ENCODE results near the gene CDH23. TPM values are rescaled to one million over a fixed set of nuclear protein-coding genes. Genes with fewer than 3 reads are reported as not detected.
A peak's percentile ranks its signal among the peaks of the same experiment; 100 is the strongest.

CDH23 gene
- total RNA-seq, 1 experiment from 2014 or later = 0.14 TPM

DNA sequence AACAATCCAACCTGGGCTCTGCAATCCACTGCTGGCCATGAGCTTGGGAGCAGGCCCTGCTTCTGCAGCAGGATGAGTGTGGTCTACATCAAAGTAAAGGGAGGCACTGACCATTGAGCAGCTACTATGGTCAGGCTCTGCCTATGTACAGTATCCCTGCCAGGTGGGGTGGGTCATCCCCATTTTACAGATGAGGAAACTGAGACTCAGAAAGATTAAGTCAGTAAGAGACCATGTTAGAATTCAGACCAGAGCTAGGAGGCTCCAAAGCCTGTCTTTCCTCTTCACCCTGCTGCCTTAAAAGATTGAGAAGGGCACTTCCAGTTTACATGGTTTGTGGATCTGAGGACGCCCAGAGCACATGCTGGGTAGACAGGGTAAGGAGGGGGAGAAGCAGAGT lies 27.1 kb upstream of the CDH23 start:
- DNase-seq (ENCODE audit: low spot score) = no peak

- no peak for DNase-seq (ENCODE audit: low spot score)
Measured at GRCh38 chr10:71370031-71370430, 26.7 kb upstream of the CDH23 start.

GRCh38 chr10:71371750-71372166 lies 25.0 kb upstream of the CDH23 start:
- no peak for DNase-seq (ENCODE audit: low spot score)

GRCh38 chr10:71372882-71373495 lies 23.7 kb upstream of the CDH23 start:
- DNase-seq (ENCODE audit: low spot score) = no peak

GRCh38 chr10:71374481-71375233 lies 22.1 kb upstream of the CDH23 start:
- DNase-seq (ENCODE audit: low spot score) = no peak

- DNase-seq (ENCODE audit: low spot score) = no peak
Measured at GRCh38 chr10:71375952-71376351, 20.8 kb upstream of the CDH23 start.

DNA sequence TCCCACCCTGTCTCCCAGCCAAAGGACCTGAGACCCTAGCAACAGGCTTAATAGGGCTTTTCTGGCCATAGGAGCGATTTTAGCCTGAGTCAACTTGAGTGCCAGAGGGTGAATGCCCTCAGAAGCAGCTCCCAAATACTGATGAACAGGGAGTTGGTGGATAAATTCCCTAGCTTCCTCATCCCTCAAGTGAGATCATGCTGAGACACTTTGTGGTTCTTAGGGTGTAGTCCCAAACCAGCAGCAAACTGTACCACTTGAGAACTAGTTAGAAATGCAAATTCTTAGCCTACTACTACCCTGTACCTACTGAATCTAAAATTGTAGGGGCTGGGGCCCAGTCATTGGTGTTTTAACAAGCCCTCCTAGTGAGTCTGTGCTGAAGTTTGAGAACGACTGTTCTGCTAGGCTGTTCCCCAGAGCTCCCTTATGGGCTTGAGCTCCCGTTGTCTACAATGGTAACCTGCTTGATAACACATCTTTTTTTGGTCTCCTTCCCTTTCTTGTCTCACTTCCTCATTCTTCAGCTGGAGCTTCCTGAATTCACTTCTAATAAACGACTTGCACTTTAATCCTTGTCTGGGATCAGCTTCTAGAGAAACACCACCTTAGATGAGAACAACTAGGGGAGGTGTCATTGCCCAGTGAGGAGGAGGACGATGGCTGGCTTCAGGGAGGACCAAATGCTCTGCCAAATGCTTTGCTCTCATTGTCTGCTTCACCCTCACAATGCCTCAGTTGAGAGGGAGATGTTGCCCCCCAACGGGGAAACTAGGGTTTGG lies 18.2 kb upstream of the CDH23 start:
- no peak for DNase-seq (ENCODE audit: low spot score)

- DNase-seq (ENCODE audit: low spot score) = no peak
Measured at GRCh38 chr10:71379118-71379766, 17.5 kb upstream of the CDH23 start.

DNA sequence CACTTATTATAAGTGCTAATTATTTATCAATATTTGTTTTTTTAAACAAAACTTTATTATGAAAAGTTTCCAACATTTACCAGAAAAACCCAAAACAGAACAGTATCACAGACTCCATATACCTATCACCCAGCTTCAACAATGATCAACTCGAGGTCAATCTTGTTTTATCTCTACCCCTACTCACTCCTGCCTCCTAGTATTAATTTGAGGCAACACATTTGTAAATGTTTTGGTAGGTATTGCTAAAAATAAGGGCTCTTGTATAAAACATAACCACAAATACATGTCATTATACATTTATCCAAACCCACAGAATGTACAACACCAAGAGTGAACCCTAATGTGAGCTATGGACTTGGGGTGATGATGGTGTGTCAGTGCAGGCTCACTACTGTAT lies 15.9 kb upstream of the CDH23 start:
- no peak for DNase-seq (ENCODE audit: low spot score)

DNA sequence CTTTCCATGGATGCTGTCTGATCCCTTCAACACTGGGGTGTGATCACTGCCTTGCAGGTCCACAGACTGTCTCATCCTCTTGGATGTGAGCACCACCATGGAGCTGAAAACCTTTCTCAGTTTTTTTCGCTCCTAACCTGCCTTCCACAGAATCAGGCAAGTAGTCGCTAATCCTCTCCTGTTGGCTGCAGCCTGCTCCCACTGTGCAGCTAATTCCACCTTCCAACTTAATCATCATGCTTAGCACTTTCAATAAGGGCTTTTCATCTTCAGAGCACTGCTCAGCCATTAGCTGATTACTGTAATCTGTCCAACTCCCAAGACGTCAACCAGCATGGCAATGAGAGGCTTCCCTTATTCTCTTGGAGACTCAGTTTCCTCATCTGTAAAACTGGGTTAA lies 15.1 kb upstream of the CDH23 start:
- DNase-seq (ENCODE audit: low spot score) = no peak

- no peak for DNase-seq (ENCODE audit: low spot score)
Measured at GRCh38 chr10:71382028-71382427, 14.7 kb upstream of the CDH23 start.

GRCh38 chr10:71382757-71383156 lies 14.0 kb upstream of the CDH23 start:
- no peak for DNase-seq (ENCODE audit: low spot score)

DNA sequence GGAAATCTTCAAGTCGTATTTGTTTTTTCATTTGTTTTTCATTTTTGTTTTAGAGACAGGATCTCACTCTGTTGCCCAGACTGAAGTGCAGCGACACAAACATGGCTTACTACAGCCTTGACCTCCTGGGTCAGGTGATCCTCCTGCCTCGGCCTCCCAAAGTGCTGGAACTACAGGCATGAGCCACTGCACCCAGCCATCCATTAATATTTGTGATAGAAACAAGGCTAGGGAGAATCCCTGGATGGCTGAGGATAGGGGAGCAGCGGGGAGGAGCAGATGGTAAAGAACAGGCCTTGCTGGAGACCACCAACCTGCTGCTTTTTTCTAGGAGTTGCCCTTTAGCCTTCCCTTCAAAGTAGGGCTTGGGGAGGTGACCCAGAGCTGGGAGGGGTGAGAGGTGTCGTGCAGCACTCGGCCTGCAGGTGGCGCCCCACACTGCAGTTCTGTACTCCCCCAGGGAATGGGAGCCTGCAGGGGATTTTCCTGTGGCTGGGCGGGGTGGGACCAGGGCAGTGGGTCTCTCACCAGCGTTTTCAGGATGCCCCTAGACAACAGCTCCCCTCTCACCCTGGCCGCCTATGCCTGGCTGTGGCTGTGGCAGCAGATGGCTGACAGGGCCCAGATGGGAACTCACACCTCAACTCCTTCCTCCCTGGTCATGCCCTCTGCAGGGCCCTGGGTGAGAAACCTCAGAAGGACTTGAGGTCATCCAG lies 12.6 kb upstream of the CDH23 start:
- peak; percentile 53 for DNase-seq (ENCODE audit: low spot score)

DNA sequence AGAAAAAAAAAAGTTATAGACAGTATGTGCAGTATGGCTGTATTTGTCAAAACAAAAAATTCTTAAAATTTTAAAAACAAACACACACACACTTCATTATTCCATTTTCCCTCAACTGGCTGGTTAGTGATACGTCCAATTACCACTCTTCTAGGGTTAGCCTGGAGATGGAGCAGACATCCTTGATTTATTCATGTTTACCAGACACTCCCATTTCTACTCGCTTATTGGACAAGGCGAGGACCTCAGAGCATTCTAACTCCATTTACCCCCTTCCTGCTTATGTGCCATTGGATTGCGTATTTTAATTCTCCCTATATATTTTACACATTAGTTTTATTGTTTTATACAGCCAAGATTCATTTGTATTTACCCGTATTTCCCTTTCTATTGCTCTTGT lies 8.5 kb upstream of the CDH23 start:
- DNase-seq (ENCODE audit: low spot score) = no peak

DNA sequence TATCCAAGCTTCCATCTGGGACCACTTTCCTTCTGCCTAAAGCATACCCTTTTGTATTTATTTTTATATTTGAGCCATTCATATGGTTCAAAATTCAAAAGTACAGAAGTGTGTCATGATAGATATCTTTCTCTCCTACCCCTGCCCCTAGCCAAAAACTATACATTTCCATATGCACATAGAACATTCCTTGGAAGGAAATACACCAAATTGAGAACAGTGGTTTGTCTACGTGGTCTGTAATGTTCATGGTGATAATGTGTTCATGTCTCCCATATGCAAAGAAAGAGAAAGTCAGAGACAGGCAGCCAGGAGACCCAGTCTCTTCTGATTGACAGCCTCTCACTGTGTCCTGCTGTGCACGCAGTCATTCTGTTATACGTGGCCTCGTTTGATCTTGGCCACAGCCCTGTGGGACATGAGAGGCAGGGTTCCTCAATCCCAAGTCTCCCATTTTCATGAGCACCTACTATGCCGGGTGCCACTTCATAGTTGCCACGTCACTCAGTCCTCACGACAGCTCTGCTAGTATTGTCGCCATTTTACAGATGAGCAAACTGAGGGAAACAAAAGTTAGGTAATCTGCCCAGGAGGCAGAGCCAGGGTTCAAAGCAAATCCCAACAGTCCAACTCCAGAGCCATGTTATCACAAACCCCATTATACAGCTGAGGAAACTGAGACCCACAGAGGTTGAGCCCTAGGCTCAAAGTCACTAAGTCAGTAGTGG lies 8.0 kb upstream of the CDH23 start:
- no peak for DNase-seq (ENCODE audit: low spot score)

GRCh38 chr10:71389768-71390460 lies 6.8 kb upstream of the CDH23 start:
- DNase-seq (ENCODE audit: low spot score) = no peak

DNA sequence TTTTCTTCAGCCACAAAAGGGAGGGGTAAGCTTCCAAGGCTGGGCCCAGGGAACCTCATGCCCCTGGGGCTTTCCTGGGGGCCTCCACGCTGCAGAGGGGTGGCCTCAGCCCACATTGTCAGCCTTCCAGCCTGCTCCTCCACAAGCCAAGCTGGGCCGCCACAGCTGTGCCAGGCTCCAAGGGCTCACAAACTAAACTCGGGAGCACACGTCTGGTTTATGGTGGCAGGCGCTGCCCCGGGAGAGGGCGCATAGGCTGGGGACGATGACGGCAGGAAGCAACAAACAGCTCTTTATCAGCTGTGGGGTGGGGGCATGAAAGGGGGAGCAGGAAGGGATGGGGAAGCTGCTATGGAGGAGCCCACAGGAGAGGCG lies 6.3 kb upstream of the CDH23 start:
- no peak for DNase-seq (ENCODE audit: low spot score)

DNA sequence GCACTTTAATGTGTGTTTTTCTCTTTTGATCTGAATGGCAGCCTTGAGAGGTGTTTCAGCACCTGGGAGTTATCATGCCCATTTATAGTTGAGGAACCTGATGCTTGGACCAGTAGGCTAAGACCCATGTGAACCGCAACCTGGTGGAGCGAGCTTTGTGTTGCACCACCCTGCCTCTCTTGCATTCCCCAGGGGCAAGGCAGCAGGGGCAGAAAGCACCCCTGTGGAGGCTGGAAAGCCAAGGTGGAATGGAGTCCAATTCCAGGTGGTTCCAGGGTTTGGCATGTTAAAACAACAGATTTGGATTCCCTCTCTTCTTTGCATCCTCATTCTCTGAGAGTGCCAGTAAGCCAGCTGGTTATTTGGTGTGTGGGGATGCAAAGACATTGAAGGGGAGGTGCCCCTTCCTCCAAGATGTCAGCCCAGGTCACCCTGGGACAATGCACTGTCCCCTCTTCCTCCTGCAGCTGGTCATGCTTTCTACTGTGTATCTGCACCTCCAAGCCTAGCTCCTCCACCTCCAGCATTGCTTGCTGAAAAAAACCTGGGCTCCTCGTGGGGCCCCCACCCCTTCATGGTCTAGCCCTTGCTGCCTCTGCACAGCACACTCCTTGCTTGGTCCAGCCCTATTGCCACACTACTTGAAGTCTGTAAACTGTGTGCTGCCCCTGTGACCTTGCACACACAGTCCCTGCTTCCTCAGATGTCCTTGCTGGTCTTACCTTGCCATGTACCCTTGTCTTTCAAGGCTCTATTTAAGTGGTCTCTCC lies 5.6 kb upstream of the CDH23 start:
- no peak for DNase-seq (ENCODE audit: low spot score)

DNA sequence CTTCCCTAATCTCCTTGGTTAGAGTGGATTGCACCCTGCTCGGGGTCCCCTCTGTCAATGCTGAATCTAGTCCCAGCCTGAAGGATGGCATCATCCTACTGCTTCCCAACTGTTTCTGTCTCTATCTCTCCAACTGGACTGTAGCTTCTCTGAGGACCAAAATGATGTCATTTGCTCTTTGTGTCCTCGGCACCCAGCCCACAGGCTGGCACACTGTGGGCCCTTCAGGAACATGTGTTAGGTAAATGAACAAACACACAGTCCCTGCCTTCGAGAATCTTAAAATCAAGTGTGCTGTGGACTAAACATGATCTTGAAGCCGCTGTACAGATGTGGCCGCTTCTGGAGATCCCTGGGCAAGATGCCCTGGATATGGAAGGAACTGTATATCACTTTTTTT lies 5.0 kb upstream of the CDH23 start:
- DNase-seq (ENCODE audit: low spot score) = no peak

- DNase-seq (ENCODE audit: low spot score) = no peak
Measured at GRCh38 chr10:71392292-71392691, 4.4 kb upstream of the CDH23 start.

Measured in A172 (cell line).